A549 (cell line): Measurements from ENCODE around the gene BIK.

Source experiments
- EP300 ChIP-seq, 2 experiments: fragments of >200 bp; sonication (Bioruptor Twin); formaldehyde crosslinking; IDR thresholded peaks; 2 replicates in 1 of 2; 3 replicates in 1 of 2; pipeline ENCODE4 v1.6.1; 2016 to 2017
- POLR2A ChIP-seq: IDR thresholded peaks from 2 replicates; pipeline ENCODE4 v1.6.1; 2012; ENCODE audit warnings: mild to moderate bottlenecking, low read length
- RAD21 ChIP-seq, 2 experiments: fragments of >200 bp in 1 of 2; sonication (Bioruptor Twin) in 1 of 2; formaldehyde crosslinking in 1 of 2; IDR thresholded peaks in 1 of 2; conservative IDR thresholded peaks in 1 of 2; 2 replicates in 1 of 2; 3 replicates in 1 of 2; pipeline ENCODE4 v1.6.1; 2012 to 2018; ENCODE audit warnings: inconsistent platforms in 1 of 2
- RFX5 ChIP-seq: fragments of 450-650 bp; IDR thresholded peaks from 2 replicates; pipeline ENCODE4 v1.7.1; 2014; ENCODE audit warnings: antibody characterized with exemption, mild to moderate bottlenecking, moderate library complexity
- SMC3 ChIP-seq: fragments of >200 bp; sonication (Bioruptor Twin); formaldehyde crosslinking; IDR thresholded peaks from 3 replicates; pipeline ENCODE4 v1.6.1; 2018; ENCODE audit warnings: inconsistent platforms
- ZFP36 ChIP-seq: fragments of 450-650 bp; IDR thresholded peaks from 2 replicates; pipeline ENCODE4 v1.6.1; 2014; ENCODE audit warnings: borderline replicate concordance; ENCODE audit not compliant: partially characterized antibody
- TF ChIP-seq, protein P1 (sequence below): fragments of >200 bp; sonication (Bioruptor Twin); formaldehyde crosslinking; IDR thresholded peaks from 3 replicates; pipeline ENCODE4 v1.5.1; 2016
- TF ChIP-seq, protein P2 (sequence below): IDR thresholded peaks from 2 replicates; pipeline ENCODE4 v1.6.1; 2012; ENCODE audit warnings: low read depth, borderline replicate concordance

DNA sequence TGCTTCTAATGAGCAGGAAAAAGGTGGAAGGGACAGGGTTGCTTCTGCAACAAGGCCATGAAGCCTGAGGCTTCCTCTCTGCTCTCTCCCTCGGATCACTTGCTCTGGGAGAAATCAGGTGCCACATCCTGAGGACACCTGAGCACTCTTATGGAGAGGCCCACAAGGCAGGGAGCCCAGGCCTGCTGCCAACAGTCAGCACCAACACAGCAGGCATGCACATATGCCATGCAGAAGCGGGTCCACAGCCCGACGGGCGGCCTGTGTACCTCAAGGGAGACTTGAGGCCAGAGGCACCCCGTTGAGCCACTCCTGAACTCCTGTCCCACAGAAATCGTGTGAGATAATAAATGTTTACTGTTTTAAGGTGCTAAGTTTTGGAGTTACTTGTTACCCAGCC, 66.9 kb downstream of the BIK start:
- no peak for TF ChIP-seq RAD21 (conservative IDR thresholded peaks at IDR 0.05 in 1 of 2, IDR thresholded peaks at IDR 0.05 in 1 of 2)
- TF ChIP-seq, protein P1, sequence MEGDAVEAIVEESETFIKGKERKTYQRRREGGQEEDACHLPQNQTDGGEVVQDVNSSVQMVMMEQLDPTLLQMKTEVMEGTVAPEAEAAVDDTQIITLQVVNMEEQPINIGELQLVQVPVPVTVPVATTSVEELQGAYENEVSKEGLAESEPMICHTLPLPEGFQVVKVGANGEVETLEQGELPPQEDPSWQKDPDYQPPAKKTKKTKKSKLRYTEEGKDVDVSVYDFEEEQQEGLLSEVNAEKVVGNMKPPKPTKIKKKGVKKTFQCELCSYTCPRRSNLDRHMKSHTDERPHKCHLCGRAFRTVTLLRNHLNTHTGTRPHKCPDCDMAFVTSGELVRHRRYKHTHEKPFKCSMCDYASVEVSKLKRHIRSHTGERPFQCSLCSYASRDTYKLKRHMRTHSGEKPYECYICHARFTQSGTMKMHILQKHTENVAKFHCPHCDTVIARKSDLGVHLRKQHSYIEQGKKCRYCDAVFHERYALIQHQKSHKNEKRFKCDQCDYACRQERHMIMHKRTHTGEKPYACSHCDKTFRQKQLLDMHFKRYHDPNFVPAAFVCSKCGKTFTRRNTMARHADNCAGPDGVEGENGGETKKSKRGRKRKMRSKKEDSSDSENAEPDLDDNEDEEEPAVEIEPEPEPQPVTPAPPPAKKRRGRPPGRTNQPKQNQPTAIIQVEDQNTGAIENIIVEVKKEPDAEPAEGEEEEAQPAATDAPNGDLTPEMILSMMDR: no peak
- no peak for TF ChIP-seq ZFP36
- TF ChIP-seq SMC3: no peak
- TF ChIP-seq POLR2A: no peak
- TF ChIP-seq RFX5: no peak
- TF ChIP-seq, protein P2, sequence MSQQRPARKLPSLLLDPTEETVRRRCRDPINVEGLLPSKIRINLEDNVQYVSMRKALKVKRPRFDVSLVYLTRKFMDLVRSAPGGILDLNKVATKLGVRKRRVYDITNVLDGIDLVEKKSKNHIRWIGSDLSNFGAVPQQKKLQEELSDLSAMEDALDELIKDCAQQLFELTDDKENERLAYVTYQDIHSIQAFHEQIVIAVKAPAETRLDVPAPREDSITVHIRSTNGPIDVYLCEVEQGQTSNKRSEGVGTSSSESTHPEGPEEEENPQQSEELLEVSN: no peak
- TF ChIP-seq EP300 (IDR thresholded peaks at IDR 0.05): no peak
